ENCODE results near the gene STIM2.

DNA sequence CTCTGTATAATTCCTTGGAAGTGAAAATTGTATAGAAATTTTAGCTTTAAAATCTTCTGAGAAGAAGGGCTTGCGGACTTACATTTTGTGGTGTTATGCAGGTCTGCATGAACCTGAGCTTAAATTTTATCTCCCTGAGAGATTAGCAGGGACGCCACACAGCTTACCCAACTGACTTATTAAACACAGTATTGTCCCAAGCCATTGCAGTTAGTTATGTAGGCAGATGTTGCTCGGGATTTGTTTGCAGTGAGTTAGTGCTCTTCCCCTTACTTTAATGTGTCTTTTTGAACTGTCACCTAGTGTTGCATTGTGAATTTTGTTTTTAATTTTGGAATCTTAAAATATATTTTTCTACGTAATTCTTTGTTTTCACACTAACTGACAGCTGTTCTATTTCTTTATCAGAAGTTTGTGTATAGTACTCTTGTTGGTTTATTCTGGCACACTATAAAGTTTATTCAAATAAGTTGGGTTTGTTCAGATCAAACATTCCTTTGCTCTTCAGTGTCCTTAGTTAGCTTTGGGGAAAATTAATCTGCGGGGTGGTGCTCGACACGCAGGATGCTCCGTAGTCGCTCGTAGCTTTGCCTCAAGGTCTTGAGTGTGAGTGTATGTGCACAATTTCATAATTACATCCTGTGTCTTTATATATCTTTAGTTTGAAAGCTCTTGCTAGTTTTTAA lies 145.4 kb downstream of the STIM2 start:
- TF ChIP-seq CTCF (conservative IDR thresholded peaks at IDR 0.05; ENCODE audit: low read depth, low read length) = no peak
- no peak for TF ChIP-seq EZH2phosphoT487 (IDR thresholded peaks at IDR 0.05; ENCODE audit: borderline replicate concordance, low read length)
- no peak for TF ChIP-seq EZH2 (IDR thresholded peaks at IDR 0.05; ENCODE audit: low read length, unreplicated experiment)

All from PC-3 (cell line).